Neural cell (in vitro differentiated cells): Measurements from ENCODE around the gene MFRP. TPM values are rescaled to one million over a fixed set of nuclear protein-coding genes. Genes with fewer than 3 reads are reported as not detected.

Experiments
- H2AFZ ChIP-seq: fragments of 200-600, 300-800 bp; sonication (generic), shearing (Covaris generic); 2 replicates; pipeline ENCODE4 v1.6.0; 2014; ENCODE audit warnings: low read depth, mild to moderate bottlenecking, antibody characterized with exemption, low read length, moderate library complexity
- H3F3A ChIP-seq: fragments of 200-600 bp; shearing (Covaris generic); 2 replicates; pipeline ENCODE4 v1.6.1; 2016; ENCODE audit warnings: mild to moderate bottlenecking, moderate library complexity, mixed read lengths, antibody characterized with exemption, low read length; ENCODE audit not compliant: insufficient read depth, poor library complexity, severe bottlenecking
- H3K27ac ChIP-seq: fragments of 200-600, 300-800 bp; sonication (generic), shearing (Covaris generic); 2 replicates; pipeline ENCODE4 v1.5.1; 2014; ENCODE audit warnings: mild to moderate bottlenecking, low read length, moderate library complexity
- H3K27me3 ChIP-seq: fragments of 300-800, 200-600 bp; sonication (generic), shearing (Covaris generic); 2 replicates; pipeline ENCODE4 v1.6.0; 2014; ENCODE audit warnings: mild to moderate bottlenecking, low read depth, low read length, moderate library complexity; ENCODE audit not compliant: insufficient read depth
- H3K36me3 ChIP-seq: fragments of 300-800, 200-600 bp; sonication (generic), shearing (Covaris generic); 2 replicates; pipeline ENCODE4 v1.5.1; 2014; ENCODE audit warnings: mild to moderate bottlenecking, antibody characterized with exemption, low read length, moderate library complexity; ENCODE audit not compliant: insufficient read depth
- H3K4me2 ChIP-seq: fragments of 300-800, 200-600 bp; sonication (generic), shearing (Covaris generic); 2 replicates; pipeline ENCODE4 v1.6.0; 2014; ENCODE audit warnings: mild to moderate bottlenecking, low read length
- H3K4me3 ChIP-seq: fragments of 300-800, 200-600 bp; sonication (generic), shearing (Covaris generic); 2 replicates; pipeline ENCODE4 v1.5.1; 2014; ENCODE audit warnings: mild to moderate bottlenecking, low read length, moderate library complexity
- H3K79me2 ChIP-seq: fragments of 200-600 bp; shearing (Covaris generic); replicated peaks from 2 replicates; pipeline ENCODE4 v1.6.0; 2014; ENCODE audit warnings: mild to moderate bottlenecking, low read length, moderate library complexity; ENCODE audit not compliant: insufficient read depth
- H3K9ac ChIP-seq: fragments of 300-800, 200-600 bp; sonication (generic), shearing (Covaris generic); 2 replicates; pipeline ENCODE4 v1.6.1; 2016; ENCODE audit warnings: mild to moderate bottlenecking, low read length, mixed read lengths
- H3K9me2 ChIP-seq: fragments of 200-600 bp; shearing (Covaris generic); 2 replicates; pipeline ENCODE4 v1.6.1; 2016; ENCODE audit warnings: mild to moderate bottlenecking, low read length, mixed read lengths; ENCODE audit not compliant: insufficient read depth
- H3K9me3 ChIP-seq: fragments of 200-600, 300-800 bp; sonication (generic), shearing (Covaris generic); 2 replicates; pipeline ENCODE4 v1.6.1; 2016; ENCODE audit warnings: mild to moderate bottlenecking, mixed run types, low read length, moderate library complexity, mixed read lengths
- H4K20me1 ChIP-seq: fragments of 200-600 bp; shearing (Covaris generic); 2 replicates; pipeline ENCODE4 v1.6.1; 2016; ENCODE audit warnings: mild to moderate bottlenecking, mixed run types; ENCODE audit not compliant: insufficient read depth
- EP300 ChIP-seq: fragments of 450-650 bp; conservative IDR thresholded peaks from 2 replicates; pipeline ENCODE4 v1.6.1; 2014; ENCODE audit warnings: antibody characterized with exemption, mild to moderate bottlenecking, moderate library complexity; ENCODE audit not compliant: poor library complexity, severe bottlenecking
- EZH2 ChIP-seq: fragments of 200-600, 300-800 bp; shearing (Covaris generic), sonication (generic); IDR thresholded peaks from 2 replicates; pipeline ENCODE4 v1.6.1; 2014; ENCODE audit warnings: antibody characterized with exemption, low read length, borderline replicate concordance, mild to moderate bottlenecking; ENCODE audit not compliant: insufficient read depth, poor library complexity, severe bottlenecking
- MXI1 ChIP-seq: fragments of 450-650 bp; conservative IDR thresholded peaks from 2 replicates; pipeline ENCODE4 v1.6.1; 2014; ENCODE audit warnings: antibody characterized with exemption, mild to moderate bottlenecking; ENCODE audit not compliant: poor library complexity, severe bottlenecking
- POLR2AphosphoS5 ChIP-seq: IDR thresholded peaks from 2 replicates; pipeline ENCODE4 v1.6.1; 2012
- RAD21 ChIP-seq: fragments of 450-650 bp; conservative IDR thresholded peaks from 2 replicates; pipeline ENCODE4 v1.6.1; 2014; ENCODE audit warnings: antibody characterized with exemption, mild to moderate bottlenecking, moderate library complexity
- SMC3 ChIP-seq: fragments of 450-650 bp; conservative IDR thresholded peaks from 2 replicates; pipeline ENCODE4 v1.6.1; 2014; ENCODE audit warnings: antibody characterized with exemption, mild to moderate bottlenecking, moderate library complexity; ENCODE audit not compliant: poor library complexity
- TAF1 ChIP-seq: IDR thresholded peaks from 2 replicates; pipeline ENCODE4 v1.6.1; 2012; ENCODE audit warnings: low read depth
- polyA plus RNA-seq: library from polyadenylated mRNA; depleted of rRNA; stranded (reverse); fragments of >200 nt; gene quantifications from 2 replicates; pipeline ENCODE4 v1.2.3, GENCODE V29; 2014
- TF ChIP-seq, protein P1 (sequence below): fragments of 450-650 bp; IDR thresholded peaks from 2 replicates; pipeline ENCODE4 v1.5.1; 2014; ENCODE audit warnings: antibody characterized with exemption, mild to moderate bottlenecking, moderate library complexity; ENCODE audit not compliant: poor library complexity, severe bottlenecking
- TF ChIP-seq, protein P2 (sequence below): IDR thresholded peaks from 2 replicates; pipeline ENCODE4 v1.6.1; 2012; ENCODE audit warnings: borderline replicate concordance

The MFRP gene
- polyA plus RNA-seq, 1 donor from 2014 or later = not detected

DNA sequence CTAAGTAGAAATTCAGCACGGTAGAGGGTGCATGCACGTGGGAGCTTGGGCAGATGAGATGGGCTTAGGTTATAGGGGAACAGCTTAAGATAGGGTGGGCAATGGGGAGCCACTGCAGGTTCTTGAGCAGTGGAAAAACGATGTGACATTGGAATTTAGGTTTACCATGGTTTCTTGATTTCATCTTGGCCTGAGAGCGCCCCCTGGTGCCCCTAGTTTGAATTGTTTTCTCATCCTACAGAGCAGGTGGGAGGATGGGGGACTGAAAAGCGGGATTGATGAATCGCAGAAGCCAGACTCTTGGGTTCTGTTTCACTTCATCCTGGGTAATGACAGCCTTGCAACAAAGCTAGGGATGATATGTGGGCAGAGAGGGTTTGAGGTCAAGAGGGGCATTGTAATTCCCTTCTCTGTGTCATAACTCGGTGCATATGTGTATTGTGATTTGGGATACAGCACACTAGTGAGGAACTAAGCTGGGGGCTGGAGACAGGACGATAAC is 22.9 kb downstream of the MFRP start:
- no peaks in the 10 kb centered on the region for H4K20me1 ChIP-seq
- no peak overlapping the region for H3K9ac ChIP-seq
- H3F3A ChIP-seq = no peaks in the 10 kb centered on the region
- H3K36me3 ChIP-seq = no peaks in the 10 kb centered on the region
- no peak overlapping the region for H3K4me3 ChIP-seq
- H2AFZ ChIP-seq = no peak overlapping the region
- no peaks in the 10 kb centered on the region for H3K9me2 ChIP-seq
- H3K9me3 ChIP-seq = no peaks in the 10 kb centered on the region
- no peak overlapping the region for H3K4me2 ChIP-seq
- H3K27ac ChIP-seq = no peak overlapping the region
- TF ChIP-seq SMC3 (peak; percentile 58), MXI1 (no peak), RAD21 (peak; percentile 64), TAF1 (no peak), POLR2AphosphoS5 (no peak), EZH2 (no peak), EP300 (no peak)
- TF ChIP-seq, protein P1, sequence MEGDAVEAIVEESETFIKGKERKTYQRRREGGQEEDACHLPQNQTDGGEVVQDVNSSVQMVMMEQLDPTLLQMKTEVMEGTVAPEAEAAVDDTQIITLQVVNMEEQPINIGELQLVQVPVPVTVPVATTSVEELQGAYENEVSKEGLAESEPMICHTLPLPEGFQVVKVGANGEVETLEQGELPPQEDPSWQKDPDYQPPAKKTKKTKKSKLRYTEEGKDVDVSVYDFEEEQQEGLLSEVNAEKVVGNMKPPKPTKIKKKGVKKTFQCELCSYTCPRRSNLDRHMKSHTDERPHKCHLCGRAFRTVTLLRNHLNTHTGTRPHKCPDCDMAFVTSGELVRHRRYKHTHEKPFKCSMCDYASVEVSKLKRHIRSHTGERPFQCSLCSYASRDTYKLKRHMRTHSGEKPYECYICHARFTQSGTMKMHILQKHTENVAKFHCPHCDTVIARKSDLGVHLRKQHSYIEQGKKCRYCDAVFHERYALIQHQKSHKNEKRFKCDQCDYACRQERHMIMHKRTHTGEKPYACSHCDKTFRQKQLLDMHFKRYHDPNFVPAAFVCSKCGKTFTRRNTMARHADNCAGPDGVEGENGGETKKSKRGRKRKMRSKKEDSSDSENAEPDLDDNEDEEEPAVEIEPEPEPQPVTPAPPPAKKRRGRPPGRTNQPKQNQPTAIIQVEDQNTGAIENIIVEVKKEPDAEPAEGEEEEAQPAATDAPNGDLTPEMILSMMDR = peak; percentile 68
- TF ChIP-seq, protein P2, sequence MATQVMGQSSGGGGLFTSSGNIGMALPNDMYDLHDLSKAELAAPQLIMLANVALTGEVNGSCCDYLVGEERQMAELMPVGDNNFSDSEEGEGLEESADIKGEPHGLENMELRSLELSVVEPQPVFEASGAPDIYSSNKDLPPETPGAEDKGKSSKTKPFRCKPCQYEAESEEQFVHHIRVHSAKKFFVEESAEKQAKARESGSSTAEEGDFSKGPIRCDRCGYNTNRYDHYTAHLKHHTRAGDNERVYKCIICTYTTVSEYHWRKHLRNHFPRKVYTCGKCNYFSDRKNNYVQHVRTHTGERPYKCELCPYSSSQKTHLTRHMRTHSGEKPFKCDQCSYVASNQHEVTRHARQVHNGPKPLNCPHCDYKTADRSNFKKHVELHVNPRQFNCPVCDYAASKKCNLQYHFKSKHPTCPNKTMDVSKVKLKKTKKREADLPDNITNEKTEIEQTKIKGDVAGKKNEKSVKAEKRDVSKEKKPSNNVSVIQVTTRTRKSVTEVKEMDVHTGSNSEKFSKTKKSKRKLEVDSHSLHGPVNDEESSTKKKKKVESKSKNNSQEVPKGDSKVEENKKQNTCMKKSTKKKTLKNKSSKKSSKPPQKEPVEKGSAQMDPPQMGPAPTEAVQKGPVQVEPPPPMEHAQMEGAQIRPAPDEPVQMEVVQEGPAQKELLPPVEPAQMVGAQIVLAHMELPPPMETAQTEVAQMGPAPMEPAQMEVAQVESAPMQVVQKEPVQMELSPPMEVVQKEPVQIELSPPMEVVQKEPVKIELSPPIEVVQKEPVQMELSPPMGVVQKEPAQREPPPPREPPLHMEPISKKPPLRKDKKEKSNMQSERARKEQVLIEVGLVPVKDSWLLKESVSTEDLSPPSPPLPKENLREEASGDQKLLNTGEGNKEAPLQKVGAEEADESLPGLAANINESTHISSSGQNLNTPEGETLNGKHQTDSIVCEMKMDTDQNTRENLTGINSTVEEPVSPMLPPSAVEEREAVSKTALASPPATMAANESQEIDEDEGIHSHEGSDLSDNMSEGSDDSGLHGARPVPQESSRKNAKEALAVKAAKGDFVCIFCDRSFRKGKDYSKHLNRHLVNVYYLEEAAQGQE = no peak
- no peaks in the 10 kb centered on the region for H3K27me3 ChIP-seq
- no peaks in the 10 kb centered on the region for H3K79me2 ChIP-seq

DNA sequence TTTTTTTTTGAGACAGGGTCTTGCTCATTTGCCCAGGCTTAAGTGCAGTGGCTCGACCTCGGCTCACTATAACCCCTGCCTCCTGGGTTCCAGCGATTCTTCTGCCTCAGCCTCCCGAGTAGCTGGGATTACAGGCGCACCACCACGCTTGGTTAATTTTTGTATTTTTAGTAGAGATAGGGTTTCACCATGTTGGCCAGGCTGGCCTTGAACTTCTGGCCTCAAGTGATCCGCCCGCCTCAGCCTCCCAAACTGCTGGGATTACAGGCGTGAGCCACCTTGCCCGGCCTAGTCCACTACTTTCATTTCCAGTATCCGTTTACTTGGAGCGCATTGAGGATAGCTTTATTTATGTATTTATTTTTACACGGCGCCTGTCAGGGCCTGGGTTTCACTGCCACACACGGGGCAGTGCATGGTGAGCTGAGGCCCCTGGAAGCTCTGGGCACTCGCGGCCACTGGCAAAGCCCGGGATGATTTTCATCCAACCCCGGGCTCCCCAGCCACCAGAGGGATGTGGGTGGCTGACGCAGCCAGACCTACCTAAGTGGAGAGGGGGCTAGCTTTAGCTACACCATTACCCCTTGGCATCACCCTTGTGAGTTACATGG is 23.5 kb downstream of the MFRP start:
- Histone ChIP-seq H3K27me3 (no peaks in the 10 kb centered on the region), H3F3A (no peaks in the 10 kb centered on the region), H2AFZ (no peak overlapping the region), H3K36me3 (no peaks in the 10 kb centered on the region), H3K4me2 (no peak overlapping the region), H4K20me1 (no peaks in the 10 kb centered on the region), H3K9ac (no peak overlapping the region), H3K9me3 (no peaks in the 10 kb centered on the region), H3K4me3 (no peak overlapping the region), H3K9me2 (no peaks in the 10 kb centered on the region), H3K27ac (no peak overlapping the region), H3K79me2 (no peaks in the 10 kb centered on the region)
- TF ChIP-seq, protein P1 = no peak
- TF ChIP-seq TAF1 (no peak), RAD21 (no peak), EZH2 (no peak), POLR2AphosphoS5 (no peak), MXI1 (no peak), EP300 (no peak), SMC3 (no peak)
- TF ChIP-seq, protein P2 = no peak
